A549 (cell line): ENCODE results near the gene PLCD3. TPM values are rescaled to one million over a fixed set of nuclear protein-coding genes. Genes with fewer than 3 reads are reported as not detected.

Source experiments
- ATAC-seq, 2 experiments: fragments of 200-7000 bp in 1 of 2; fragments of >200 bp in 1 of 2; cut with Nextera tagmentation in 1 of 2; cut with Tn5 transposase in 1 of 2; 3 replicates each; pipeline versions ENCODE4 v1.8.0 to v1.9.1; 2018 to 2020; ENCODE audit warnings: mild to moderate bottlenecking in 1 of 2, moderate library complexity in 1 of 2
- CTCF ChIA-PET: fragments of 300-600 bp; sonication (Branson Sonifier 250); formaldehyde crosslinking; extraction: SDS; loops from one replicate; lab custom pipeline; 2021; ENCODE audit warnings: antibody characterized with exemption, inconsistent platforms; lab: Yijun Ruan, JAX
- POLR2A ChIA-PET: fragments of 350-600 bp; formaldehyde crosslinking; extraction: SDS; loops from one replicate; lab custom pipeline; 2021; ENCODE audit warnings: antibody characterized with exemption, inconsistent platforms; lab: Yijun Ruan, JAX
- DNase-seq, 2 experiments: peaks; one replicate each; pipeline versions ENCODE4 v3.0.0 to v3.0.0-alpha.2; 2011 to 2016; ENCODE audit warnings: low read depth in 1 of 2, low spot score in 1 of 2
- FAIRE-seq: peaks from 2 replicates; lab custom pipeline; 2011; peaks lifted over from hg19 to GRCh38; lab: Jason Lieb, UNC
- H3K27ac ChIP-seq, 2 experiments: fragments of >200 bp; sonication (Bioruptor Twin); formaldehyde crosslinking; 3 replicates each; pipeline ENCODE4 v1.5.1; 2016 to 2017
- H3K4me1 ChIP-seq: fragments of >200 bp; sonication (Bioruptor Twin); formaldehyde crosslinking; 3 replicates; pipeline ENCODE4 v1.6.1; 2016
- H3K4me2 ChIP-seq: fragments of >200 bp; sonication (Bioruptor Twin); formaldehyde crosslinking; 3 replicates; pipeline ENCODE4 v1.6.1; 2016
- H3K4me3 ChIP-seq: fragments of >200 bp; sonication (Bioruptor Twin); formaldehyde crosslinking; 3 replicates; pipeline ENCODE4 v1.5.1; 2016
- H3K9me3 ChIP-seq: fragments of >200 bp; sonication (Bioruptor Twin); formaldehyde crosslinking; 3 replicates; pipeline ENCODE4 v1.6.1; 2016
- BHLHE40 ChIP-seq: IDR thresholded peaks from 2 replicates; pipeline ENCODE4 v1.6.1; 2012; ENCODE audit warnings: low read depth, low read length, inconsistent platforms
- CBX2 ChIP-seq: fragments of 200-600 bp; sonication (generic); IDR thresholded peaks from 2 replicates; pipeline ENCODE4 v1.6.1; 2016; ENCODE audit warnings: low read depth, mild to moderate bottlenecking, borderline replicate concordance
- CEBPB ChIP-seq, 2 experiments: fragments of >200 bp in 1 of 2; sonication (Bioruptor Twin) in 1 of 2; formaldehyde crosslinking in 1 of 2; IDR thresholded peaks; 2 replicates each; pipeline ENCODE4 v1.6.1; 2012 to 2016
- CHD4 ChIP-seq: fragments of 200-600 bp; sonication (generic); IDR thresholded peaks from 2 replicates; pipeline ENCODE4 v1.6.1; 2016; ENCODE audit warnings: antibody characterized with exemption, mild to moderate bottlenecking, borderline replicate concordance
- EP300 ChIP-seq, 2 experiments: fragments of >200 bp; sonication (Bioruptor Twin); formaldehyde crosslinking; IDR thresholded peaks; 2 replicates in 1 of 2; 3 replicates in 1 of 2; pipeline ENCODE4 v1.6.1; 2016 to 2017
- ESRRA ChIP-seq: fragments of 150-350 bp; IDR thresholded peaks from 2 replicates; pipeline ENCODE4 v1.6.1; 2014; ENCODE audit warnings: mild to moderate bottlenecking, low read length, borderline replicate concordance
- FOSB ChIP-seq: fragments of 250-450 bp; sonication (Bioruptor Pico); IDR thresholded peaks from 2 replicates; pipeline ENCODE4 v1.5.0; 2020; ENCODE audit warnings: mild to moderate bottlenecking, moderate library complexity
- FOSL2 ChIP-seq, 2 experiments: fragments of 450-650 bp in 1 of 2; fragments of >200 bp in 1 of 2; sonication (Bioruptor Twin) in 1 of 2; formaldehyde crosslinking; IDR thresholded peaks; 2 replicates each; pipeline versions ENCODE4 v1.5.0 to v1.6.1; 2016 to 2020; ENCODE audit warnings: mild to moderate bottlenecking in 1 of 2, moderate library complexity in 1 of 2
- FOXS1 ChIP-seq: fragments of 250-450 bp; sonication (Bioruptor Pico); IDR thresholded peaks from 2 replicates; pipeline ENCODE4 v1.5.0; 2020; ENCODE audit warnings: mild to moderate bottlenecking, moderate library complexity
- GATA3 ChIP-seq: IDR thresholded peaks from 2 replicates; pipeline ENCODE4 v1.6.1; 2012; ENCODE audit warnings: borderline replicate concordance
- HDAC2 ChIP-seq: fragments of 200-600 bp; sonication (generic); IDR thresholded peaks from 2 replicates; pipeline ENCODE4 v1.6.1; 2016
- HEYL ChIP-seq: fragments of 250-450 bp; sonication (Bioruptor Pico); IDR thresholded peaks from 2 replicates; pipeline ENCODE4 v1.8.0; 2021; ENCODE audit warnings: mild to moderate bottlenecking, moderate library complexity
- HOXB13 ChIP-seq: fragments of 250-450 bp; sonication (Bioruptor Pico); IDR thresholded peaks from 2 replicates; pipeline ENCODE4 v1.5.0; 2020; ENCODE audit warnings: low read depth, mild to moderate bottlenecking, moderate library complexity
- KDM1A ChIP-seq: fragments of 200-600 bp; sonication (generic); IDR thresholded peaks from 2 replicates; pipeline ENCODE4 v1.6.1; 2016; ENCODE audit warnings: low read depth, mild to moderate bottlenecking
- KDM5A ChIP-seq: fragments of 200-600 bp; sonication (generic); IDR thresholded peaks from 2 replicates; pipeline ENCODE4 v1.6.1; 2016; ENCODE audit warnings: antibody characterized with exemption, mild to moderate bottlenecking
- MYC ChIP-seq: IDR thresholded peaks from 2 replicates; pipeline ENCODE4 v1.6.1; 2012; ENCODE audit warnings: mild to moderate bottlenecking, inconsistent platforms, low read length, improper control_type of control experiment, borderline replicate concordance
- NPAS2 ChIP-seq: fragments of 250-450 bp; sonication (Bioruptor Pico); IDR thresholded peaks from 2 replicates; pipeline ENCODE4 v1.8.0; 2022; ENCODE audit warnings: mild to moderate bottlenecking, moderate library complexity, borderline replicate concordance
- PHF8 ChIP-seq: fragments of 200-600 bp; sonication (generic); IDR thresholded peaks from 2 replicates; pipeline ENCODE4 v1.6.1; 2016; ENCODE audit warnings: low read depth, mild to moderate bottlenecking, antibody characterized with exemption, moderate library complexity, borderline replicate concordance
- POLR2AphosphoS2 ChIP-seq: conservative IDR thresholded peaks from 2 replicates; pipeline ENCODE4 v1.6.1; 2012; ENCODE audit warnings: low read length, improper control_type of control experiment, inconsistent platforms
- RAD21 ChIP-seq, 2 experiments: fragments of >200 bp in 1 of 2; sonication (Bioruptor Twin) in 1 of 2; formaldehyde crosslinking in 1 of 2; IDR thresholded peaks in 1 of 2; conservative IDR thresholded peaks in 1 of 2; 2 replicates in 1 of 2; 3 replicates in 1 of 2; pipeline ENCODE4 v1.6.1; 2012 to 2018; ENCODE audit warnings: inconsistent platforms in 1 of 2
- RARB ChIP-seq: fragments of 250-450 bp; sonication (Bioruptor Pico); IDR thresholded peaks from 2 replicates; pipeline ENCODE4 v1.8.0; 2021; ENCODE audit warnings: mild to moderate bottlenecking, moderate library complexity
- RFX5 ChIP-seq: fragments of 450-650 bp; IDR thresholded peaks from 2 replicates; pipeline ENCODE4 v1.7.1; 2014; ENCODE audit warnings: antibody characterized with exemption, mild to moderate bottlenecking, moderate library complexity
- SREBF2 ChIP-seq: fragments of 450-650 bp; IDR thresholded peaks from 2 replicates; pipeline ENCODE4 v1.6.1; 2014; ENCODE audit warnings: mild to moderate bottlenecking, moderate library complexity
- TFCP2L1 ChIP-seq: fragments of 250-450 bp; sonication (Bioruptor Pico); IDR thresholded peaks from 2 replicates; pipeline ENCODE4 v1.5.0; 2021; ENCODE audit warnings: mild to moderate bottlenecking
- TP53 ChIP-seq: fragments of 250-450 bp; sonication (Bioruptor Pico); IDR thresholded peaks from 2 replicates; pipeline ENCODE4 v1.5.0; 2021; ENCODE audit warnings: mild to moderate bottlenecking, moderate library complexity
- ZFP36 ChIP-seq: fragments of 450-650 bp; IDR thresholded peaks from 2 replicates; pipeline ENCODE4 v1.6.1; 2014; ENCODE audit warnings: borderline replicate concordance; ENCODE audit not compliant: partially characterized antibody
- ZSCAN20 ChIP-seq: fragments of 250-450 bp; sonication (Bioruptor Pico); IDR thresholded peaks from 2 replicates; pipeline ENCODE4 v1.8.0; 2022; ENCODE audit warnings: mild to moderate bottlenecking, moderate library complexity
- WGBS: methylation state at CpG from one replicate; pipeline ENCODE4 v1.1.6; 2017; ENCODE audit errors: missing lambda C conversion rate; 5-methylcytosine and 5-hydroxymethylcytosine counted together
- polyA plus RNA-seq, 4 experiments: library from polyadenylated mRNA; depleted of rRNA in 3 of 4; stranded (reverse); fragments of >200 nt; fragmentation: RNase III in 1 of 4; extraction: RNeasy Plus Mini Kit Qiagen cat#74134 plus additional on column Dnase treatment in 1 of 4; gene quantifications; 2 replicates in 3 of 4; 3 replicates in 1 of 4; pipeline ENCODE4 v1.2.3, GENCODE V29; 2011 to 2017
- TF ChIP-seq, protein P1 (sequence below): IDR thresholded peaks from 2 replicates; pipeline ENCODE4 v1.6.1; 2012
- TF ChIP-seq, protein P2 (sequence below): IDR thresholded peaks from 2 replicates; pipeline ENCODE4 v1.6.1; 2012; ENCODE audit warnings: low read depth, borderline replicate concordance
- TF ChIP-seq, protein P3 (sequence below): IDR thresholded peaks from 2 replicates; pipeline ENCODE4 v1.6.1; 2012
- TF ChIP-seq, protein P4 (sequence below): fragments of >200 bp; sonication (Bioruptor Twin); formaldehyde crosslinking; IDR thresholded peaks from 2 replicates; pipeline ENCODE4 v1.6.1; 2016
- TF ChIP-seq, protein P5 (sequence below): fragments of >200 bp; sonication (Bioruptor Twin); formaldehyde crosslinking; IDR thresholded peaks from 3 replicates; pipeline ENCODE4 v1.6.1; 2016

PLCD3 gene
- polyA plus RNA-seq, 2 of the 4 experiments (the other 2 are of a cell fraction) = 56.6 to 105 TPM

DNA sequence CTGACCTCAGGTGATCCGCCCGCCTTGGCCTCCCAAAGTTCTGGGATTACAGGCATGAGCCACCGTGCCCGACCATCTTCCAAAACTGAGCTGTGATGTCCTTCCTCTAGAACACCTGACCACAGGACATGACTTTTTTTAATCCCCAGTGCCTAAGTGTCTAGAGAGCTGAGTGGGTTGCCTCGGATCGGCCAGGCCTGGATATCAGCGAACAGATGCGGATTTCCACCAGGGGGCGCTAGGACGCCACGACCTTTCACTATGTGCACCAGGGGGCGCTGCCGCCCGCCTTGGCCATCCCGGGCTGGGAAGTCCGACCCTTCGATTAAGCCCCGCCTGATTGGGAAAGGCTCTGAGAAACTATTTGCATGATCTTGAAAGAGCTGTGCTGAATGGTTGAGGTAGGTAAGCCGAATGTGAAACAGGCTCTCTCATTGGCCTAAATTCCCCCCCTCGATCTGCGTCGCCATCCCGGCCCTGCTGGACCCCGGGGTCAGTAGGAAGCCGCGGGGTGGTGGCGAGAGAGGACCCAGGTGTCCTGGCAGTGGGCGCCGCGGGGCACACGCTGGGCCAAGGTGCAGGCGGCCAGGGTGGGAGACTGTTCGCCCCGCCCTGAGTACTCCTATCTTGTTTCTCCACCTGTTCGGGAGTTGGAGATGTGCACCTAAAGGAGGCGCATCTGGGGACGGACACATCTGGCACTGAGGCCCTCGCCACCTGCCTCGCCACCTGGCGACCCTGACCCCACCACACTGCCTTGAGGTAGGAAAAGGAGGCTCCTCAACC, 3.1 kb upstream of the PLCD3 start, which contains the start of gene ACBD4 (continued):
- peak; percentile 31; the same call in 1 of the 2 replicates for TF ChIP-seq SREBF2

DNA sequence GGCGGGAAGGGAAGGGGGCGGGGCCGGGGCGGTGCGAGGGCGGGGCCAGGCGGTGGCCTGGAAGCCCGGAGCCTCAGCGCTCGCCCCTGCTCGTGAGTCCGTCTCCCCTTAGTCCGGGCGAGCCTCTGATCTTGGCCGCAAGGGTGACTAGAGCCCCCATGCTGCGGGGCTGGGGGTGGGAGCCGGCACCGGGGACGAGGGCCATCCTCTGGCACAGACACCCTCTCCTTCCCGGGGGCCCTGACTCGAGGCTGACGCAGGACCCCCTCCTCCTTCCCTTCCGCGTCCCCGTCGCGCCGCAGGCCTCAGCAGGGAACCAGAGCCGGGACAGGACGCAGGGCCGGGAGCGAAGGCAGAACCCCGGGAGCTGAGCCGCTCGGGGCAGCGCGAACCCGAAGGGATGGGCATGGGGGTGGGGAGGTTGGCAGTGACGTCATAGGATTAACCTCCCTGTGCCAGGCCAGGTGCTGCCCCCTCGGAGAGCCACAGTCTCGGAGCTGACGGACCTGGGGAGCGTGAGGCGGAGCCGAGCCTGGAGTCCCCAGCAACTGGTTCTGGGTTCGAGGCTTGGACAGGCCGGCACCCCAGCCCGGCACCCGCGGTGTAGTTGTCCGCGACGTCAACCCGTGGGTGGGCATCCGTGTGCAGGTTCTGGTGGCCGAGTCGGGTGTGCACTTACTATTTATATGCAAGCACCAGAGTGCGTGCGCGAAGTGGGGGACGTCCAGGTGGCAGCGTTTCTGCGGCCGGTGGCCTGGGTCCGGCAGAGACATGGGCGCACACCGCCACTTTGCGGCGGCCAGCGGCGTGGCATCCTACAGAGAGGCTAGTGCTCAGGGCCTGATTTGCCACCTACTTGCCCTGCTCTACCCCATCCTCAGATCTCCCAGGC, 503 bp upstream of the PLCD3 start:
- ATAC-seq (peak; percentile 47 to 76), DNase-seq (peak; percentile 93 to 98), FAIRE-seq (no peak)
- POLR2A ChIA-PET = interaction anchor here (0.7 to 1.1 kb wide), 5 partner anchors 15 to 223 kb away, joined by 3 to 15 read pairs (median 6); partner anchors contain the start of gene HEXIM1
- CTCF ChIA-PET = interaction anchor here (0.6 to 20.1 kb wide), 35 partner anchors 7 to 259 kb away, joined by 3 to 742 read pairs (median 5); partner anchors contain the start of genes HEXIM1 and HEXIM2
- Histone ChIP-seq H3K27ac (peak overlapping the region; percentile 95 to 99), H3K4me3 (peak overlapping the region; percentile 98), H3K4me1 (peaks cover 56% of the 10 kb centered on the region), H3K4me2 (peak overlapping the region; percentile 90), H3K9me3 (no peaks in the 10 kb centered on the region)
- 2% methylated on average over 27 of the region's 71 CpGs for WGBS
- TF ChIP-seq FOXS1 (CRISPR knock-in tag) (no peak), HDAC2 (no peak), CEBPB (IDR thresholded peaks at IDR 0.05) (no peak), GATA3 (0 out of 2 replicates have a peak, but pooled peaks have one; percentile 22), PHF8 (peak; percentile 71; the same call in 1 of the 2 replicates), FOSB (CRISPR knock-in tag) (0 out of 2 replicates have a peak, but pooled peaks have one; percentile 69), RARB (no peak), ESRRA (no peak), POLR2AphosphoS2 (no peak), CHD4 (peak; percentile 78; the same call in 1 of the 2 replicates), RFX5 (no peak), KDM5A (no peak), ZFP36 (peak; percentile 70), NPAS2 (CRISPR knock-in tag) (no peak), TP53 (CRISPR knock-in tag) (no peak), EP300 (IDR thresholded peaks at IDR 0.05) (peak in 1 of 2 experiments; percentile 18; a peak in 1 of 5 replicates), TFCP2L1 (CRISPR knock-in tag) (0 out of 2 replicates have a peak, but pooled peaks have one; percentile 35), CBX2 (no peak), BHLHE40 (0 out of 2 replicates have a peak, but pooled peaks have one; percentile 6), MYC (no peak), KDM1A (no peak), FOSL2 (IDR thresholded peaks at IDR 0.05) (no peak), FOSL2 (CRISPR knock-in tag; IDR thresholded peaks at IDR 0.05) (peak; percentile 67), HOXB13 (CRISPR knock-in tag) (no peak), RAD21 (conservative IDR thresholded peaks at IDR 0.05 in 1 of 2, IDR thresholded peaks at IDR 0.05 in 1 of 2) (peak; percentile 96 to 98), ZSCAN20 (CRISPR knock-in tag) (no peak), HEYL (CRISPR knock-in tag) (no peak)
- TF ChIP-seq, protein P1, sequence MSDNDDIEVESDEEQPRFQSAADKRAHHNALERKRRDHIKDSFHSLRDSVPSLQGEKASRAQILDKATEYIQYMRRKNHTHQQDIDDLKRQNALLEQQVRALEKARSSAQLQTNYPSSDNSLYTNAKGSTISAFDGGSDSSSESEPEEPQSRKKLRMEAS = peak; percentile 71
- TF ChIP-seq, protein P2, sequence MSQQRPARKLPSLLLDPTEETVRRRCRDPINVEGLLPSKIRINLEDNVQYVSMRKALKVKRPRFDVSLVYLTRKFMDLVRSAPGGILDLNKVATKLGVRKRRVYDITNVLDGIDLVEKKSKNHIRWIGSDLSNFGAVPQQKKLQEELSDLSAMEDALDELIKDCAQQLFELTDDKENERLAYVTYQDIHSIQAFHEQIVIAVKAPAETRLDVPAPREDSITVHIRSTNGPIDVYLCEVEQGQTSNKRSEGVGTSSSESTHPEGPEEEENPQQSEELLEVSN = no peak; the same call in 1 of the 2 replicates
- TF ChIP-seq, protein P3, sequence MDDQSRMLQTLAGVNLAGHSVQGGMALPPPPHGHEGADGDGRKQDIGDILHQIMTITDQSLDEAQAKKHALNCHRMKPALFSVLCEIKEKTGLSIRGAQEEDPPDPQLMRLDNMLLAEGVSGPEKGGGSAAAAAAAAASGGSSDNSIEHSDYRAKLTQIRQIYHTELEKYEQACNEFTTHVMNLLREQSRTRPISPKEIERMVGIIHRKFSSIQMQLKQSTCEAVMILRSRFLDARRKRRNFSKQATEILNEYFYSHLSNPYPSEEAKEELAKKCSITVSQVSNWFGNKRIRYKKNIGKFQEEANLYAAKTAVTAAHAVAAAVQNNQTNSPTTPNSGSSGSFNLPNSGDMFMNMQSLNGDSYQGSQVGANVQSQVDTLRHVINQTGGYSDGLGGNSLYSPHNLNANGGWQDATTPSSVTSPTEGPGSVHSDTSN = 0 out of 2 replicates have a peak, but pooled peaks have one; percentile 46
- TF ChIP-seq, protein P4, sequence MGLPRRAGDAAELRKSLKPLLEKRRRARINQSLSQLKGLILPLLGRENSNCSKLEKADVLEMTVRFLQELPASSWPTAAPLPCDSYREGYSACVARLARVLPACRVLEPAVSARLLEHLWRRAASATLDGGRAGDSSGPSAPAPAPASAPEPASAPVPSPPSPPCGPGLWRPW = no peak
- TF ChIP-seq, protein P5, sequence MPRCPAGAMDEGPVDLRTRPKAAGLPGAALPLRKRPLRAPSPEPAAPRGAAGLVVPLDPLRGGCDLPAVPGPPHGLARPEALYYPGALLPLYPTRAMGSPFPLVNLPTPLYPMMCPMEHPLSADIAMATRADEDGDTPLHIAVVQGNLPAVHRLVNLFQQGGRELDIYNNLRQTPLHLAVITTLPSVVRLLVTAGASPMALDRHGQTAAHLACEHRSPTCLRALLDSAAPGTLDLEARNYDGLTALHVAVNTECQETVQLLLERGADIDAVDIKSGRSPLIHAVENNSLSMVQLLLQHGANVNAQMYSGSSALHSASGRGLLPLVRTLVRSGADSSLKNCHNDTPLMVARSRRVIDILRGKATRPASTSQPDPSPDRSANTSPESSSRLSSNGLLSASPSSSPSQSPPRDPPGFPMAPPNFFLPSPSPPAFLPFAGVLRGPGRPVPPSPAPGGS = peak; percentile 91; the same call in 2 of the 3 replicates
